HG03378 (cell line): Measurements from ENCODE around the gene WDR48.

Experiments
- ATAC-seq: cut with Tn5 transposase; IDR thresholded peaks from one replicate; pipeline ENCODE4 v1.9.1; 2021; ENCODE audit warnings: mild to moderate bottlenecking, moderate library complexity; ENCODE audit not compliant: unreplicated experiment

WDR48 gene

GRCh38 chr3:39100500-39100886 is 48.7 kb downstream of the WDR48 start:
- ATAC-seq, result no peak

DNA sequence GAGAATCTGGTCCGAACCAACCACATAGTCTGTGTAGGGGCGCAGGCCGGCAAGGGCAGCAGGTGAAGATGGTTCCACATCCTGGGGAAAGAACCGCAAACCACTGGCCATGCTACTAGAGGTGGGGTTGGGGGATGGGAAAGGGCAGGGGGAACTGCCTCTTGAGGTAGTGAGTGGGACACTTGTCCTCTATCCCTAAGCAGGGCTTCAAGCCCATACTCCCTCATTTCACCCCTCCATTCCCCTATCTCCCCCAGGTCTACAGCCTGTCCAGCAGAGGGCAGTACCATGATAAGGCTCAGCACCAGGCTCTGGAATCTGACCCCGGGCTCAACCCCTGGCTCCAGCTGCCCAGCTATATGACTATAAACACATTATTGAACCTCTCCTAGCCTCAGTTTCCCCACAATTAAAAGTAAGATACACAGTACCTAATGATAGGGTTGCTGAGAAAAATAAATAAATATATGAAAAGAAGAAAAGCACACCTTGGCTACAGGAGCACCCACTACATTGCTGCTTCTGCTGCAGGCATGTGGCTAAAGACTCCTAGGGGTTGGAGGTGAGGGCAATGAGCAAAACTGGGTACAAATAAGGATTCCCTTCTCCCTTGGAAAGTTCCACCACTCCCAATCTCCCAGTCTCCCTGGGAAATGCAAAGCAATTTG is 49.3 kb downstream of the WDR48 start:
- peak; percentile 61 for ATAC-seq

GRCh38 chr3:39102504-39103323 is 50.9 kb downstream of the WDR48 start:
- ATAC-seq, result no peak

DNA sequence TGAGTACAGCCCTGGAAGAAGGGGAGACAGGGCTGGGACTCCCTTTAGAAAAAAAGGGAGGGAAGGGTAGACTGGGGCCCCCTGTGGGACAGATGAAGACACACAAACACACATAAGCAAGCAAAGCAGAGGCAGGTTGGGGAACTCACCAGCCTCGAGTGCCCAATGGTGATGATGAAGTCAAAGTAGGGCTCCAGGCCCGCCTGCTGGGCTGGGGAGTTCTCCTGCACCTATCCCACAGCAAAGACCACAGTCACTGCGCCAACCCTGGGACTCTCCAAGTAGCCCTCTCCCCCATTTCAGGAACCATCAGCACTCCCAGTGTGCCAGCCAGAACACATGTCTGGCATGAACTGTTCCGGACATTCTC is 51.5 kb downstream of the WDR48 start:
- ATAC-seq, result no peak

DNA sequence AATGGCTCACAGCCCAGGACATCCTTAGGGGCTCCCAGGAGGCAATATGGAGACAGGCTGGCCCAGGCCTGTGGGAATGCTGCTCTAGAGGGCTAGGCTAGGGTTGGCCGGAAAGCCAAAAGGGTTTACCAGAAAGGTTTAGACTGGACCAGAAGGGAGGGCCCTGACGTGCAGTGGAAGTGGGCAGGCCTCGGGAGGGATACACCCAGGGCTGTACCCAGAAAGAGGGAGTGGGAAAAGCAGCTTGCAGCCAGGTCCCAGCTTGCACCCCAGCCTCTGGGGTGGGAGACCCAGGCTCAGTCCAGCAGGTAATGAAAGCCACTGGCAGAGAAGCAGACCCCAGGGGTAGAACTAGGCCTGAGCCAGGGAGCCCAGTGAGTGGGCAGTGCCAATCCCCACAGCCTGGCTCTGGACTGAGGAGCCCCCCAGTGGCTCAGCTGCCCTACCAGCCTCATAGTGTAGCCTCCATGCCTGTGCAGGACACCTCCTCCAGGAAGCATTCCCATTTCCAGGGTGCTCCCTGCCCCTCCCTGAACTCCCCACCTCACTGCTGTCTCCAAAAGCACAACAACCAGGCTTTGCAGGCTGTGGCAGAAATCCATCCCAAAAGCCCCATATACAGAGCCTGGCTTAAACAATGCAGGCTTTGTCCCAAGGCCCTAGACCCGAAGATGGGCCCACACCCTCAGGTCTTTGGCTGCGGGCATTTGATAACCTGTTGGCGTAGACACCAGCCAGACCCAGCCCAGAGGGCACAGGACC is 52.2 kb downstream of the WDR48 start:
- no peak for ATAC-seq

DNA sequence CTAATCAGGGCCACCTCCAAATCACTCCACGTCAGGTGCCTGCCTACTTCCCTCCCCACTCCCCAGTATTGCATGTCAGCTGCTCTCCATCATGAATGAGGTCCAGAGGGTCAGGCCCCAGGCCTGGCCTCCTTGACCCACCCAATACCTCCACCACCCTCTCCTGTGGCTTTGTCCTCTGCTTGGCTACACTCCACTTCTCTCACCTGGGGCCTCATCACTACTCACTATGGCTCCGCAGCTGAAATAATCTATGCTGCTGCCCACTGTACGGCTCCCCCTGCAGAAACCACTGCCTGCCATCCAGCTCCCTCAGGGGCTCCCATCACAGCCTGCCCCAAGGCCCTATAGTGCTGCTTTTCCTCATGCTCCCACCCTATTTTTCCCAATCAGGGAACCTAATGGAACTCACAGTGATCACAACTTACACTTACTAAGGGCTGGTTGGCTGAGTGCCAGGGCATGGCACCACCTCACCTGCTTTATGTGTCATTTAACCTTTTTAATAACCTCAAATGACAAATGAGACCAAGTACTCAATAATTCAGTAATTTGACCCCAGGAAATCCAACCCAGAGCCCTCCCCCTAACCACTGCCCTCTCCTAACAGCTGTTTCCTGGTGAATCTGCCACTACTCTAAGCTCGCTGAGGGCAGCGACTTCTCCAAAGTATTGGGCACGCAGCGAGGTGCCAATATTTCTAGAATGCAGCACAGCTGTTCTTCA is 53.3 kb downstream of the WDR48 start:
- no peak for ATAC-seq

DNA sequence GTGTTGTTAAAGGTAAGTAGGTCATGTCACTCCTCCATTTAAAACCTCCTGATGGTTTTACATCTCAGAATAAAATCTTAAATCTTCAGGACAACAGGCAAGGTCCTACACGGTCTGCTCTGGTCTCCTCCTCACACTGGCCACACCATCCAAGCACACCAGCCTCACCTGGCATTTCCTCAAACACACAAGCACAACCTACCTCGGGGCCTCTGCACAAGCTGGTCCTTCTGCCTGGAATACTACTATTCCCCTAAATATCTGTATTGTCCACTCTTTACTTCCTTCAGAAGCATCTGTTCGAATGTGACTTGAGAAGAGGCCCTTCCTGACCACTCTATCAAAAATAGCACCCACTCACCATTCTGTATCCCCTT is 53.9 kb downstream of the WDR48 start:
- no peak for ATAC-seq

DNA sequence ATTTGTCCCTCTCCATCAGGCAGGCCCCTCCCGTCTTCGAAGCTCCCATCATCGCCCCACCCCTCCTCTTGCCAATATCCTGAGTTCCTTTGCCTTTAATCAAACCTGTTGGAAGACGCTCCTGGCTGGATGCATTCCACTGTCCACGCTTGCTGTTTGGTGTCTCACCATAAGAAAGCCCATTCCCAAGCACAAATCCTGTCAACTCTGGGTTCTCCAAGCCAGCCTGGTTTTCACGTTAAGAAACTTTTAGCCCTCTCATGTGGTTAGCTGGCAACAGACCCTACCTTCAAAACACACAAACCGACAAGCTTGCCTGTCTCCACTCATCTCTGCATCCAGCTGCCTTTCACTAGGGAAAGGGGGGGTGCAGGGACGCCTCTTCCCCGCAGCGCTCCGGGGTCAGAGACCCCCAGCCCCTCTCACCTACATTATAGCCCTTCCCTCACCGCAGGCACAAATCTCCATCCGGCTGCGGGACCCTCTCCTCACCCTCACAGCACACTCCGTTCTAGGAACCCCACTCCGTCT is 54.5 kb downstream of the WDR48 start:
- no peak for ATAC-seq

DNA sequence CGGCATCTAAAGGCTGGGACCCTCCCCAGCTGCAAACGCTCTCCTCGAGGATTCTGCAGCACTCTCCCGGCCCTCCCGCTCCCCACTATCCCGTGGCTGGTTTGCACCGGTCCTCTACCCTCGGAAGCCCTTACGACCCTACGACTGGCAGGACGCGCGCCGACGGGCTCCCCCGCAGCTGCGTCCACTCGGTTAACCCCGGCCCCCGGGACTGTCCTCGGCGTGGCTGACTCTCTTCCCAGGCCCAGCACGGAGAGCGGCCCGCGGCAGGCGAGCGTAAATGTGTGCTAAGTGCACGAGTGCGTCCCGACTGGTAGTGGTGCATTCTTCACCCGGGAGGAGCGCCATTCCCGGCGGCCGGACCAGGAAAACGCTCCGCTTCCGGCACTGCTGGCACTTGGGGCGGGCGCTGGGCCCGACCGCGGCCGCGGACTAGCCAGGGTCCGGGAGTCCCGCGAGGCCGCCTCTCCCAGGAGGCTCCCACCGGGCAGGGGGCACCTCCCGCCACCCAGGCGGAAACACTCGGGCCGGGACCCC is 55.1 kb downstream of the WDR48 start:
- ATAC-seq, result no peak

DNA sequence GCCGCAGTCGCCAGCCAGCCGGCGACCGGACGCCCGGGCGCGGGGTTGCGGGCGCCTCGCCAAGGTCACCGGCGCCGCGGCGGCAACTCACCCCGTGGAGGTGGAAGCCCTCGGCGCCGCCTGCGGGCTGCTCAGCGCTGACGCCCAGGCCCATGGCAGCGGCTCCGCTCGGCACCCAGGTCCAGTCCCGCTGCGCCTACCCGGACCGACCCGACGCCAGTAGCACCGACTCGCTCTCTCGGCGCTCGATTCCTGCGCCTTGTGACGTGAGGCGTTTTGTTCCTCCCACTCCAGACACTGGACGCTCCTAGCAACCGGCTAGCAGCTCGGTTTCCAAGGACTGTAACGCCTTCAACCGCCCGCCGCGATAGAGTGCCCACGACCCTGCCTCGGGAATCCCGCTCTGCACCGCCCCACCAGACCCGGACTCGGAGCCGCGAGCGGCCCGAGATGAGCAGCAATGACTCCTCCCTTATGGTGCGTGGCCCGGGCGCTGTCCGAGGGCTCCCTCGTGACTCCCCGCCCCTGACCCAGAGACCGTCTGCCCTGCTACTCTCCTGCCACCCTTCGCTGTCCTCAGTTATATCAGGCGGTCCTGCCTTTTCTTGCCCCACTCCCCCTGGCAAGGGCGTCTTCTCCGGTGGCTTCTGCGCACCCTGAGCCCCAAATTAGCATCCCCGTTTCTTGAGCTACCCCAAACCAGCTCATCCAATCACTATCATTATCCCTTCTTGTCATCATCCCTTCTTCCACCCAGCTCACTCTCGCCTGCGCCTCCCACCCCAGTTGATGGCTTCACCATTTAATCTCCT is 55.8 kb downstream of the WDR48 start, which contains the start of the genes GORASP1 and TTC21A:
Gene GORASP1, minus strand, starts transcription at position 240 of the 812 bp plus-strand sequence. Its CDS starts 86 bp downstream, at position 154.
Gene TTC21A, plus strand, starts transcription at position 293 of the 812 bp plus-strand sequence. Its CDS starts 158 bp downstream, at position 451.
- peak; percentile 53 for ATAC-seq

DNA sequence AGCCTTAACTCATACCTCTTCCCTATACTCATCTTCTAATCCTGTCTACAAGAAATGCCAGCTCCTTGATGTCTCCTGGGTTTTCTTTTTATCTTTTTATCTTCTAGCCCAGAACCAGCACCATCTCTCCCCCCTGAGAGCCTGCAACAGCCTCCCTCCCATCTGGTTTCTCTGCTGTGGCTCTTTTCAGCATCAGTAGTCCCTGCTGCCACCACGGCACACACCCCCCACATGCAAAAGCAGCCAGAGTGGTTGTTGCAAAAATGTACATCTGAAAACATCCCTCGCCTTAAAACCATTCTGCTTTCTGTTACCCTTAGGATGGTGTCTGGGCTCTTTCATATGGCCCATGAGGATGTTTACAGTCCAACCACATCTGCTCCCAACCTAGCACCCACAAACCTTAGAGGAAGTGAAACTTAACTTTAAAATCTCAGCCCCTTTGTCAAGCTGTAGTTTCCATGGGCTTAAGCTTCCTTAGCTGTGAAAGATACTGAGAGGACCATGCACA is 56.4 kb downstream of the WDR48 start:
- peak; percentile 86 for ATAC-seq

- no peak for ATAC-seq
These were observed 57.3 kb downstream of the WDR48 start for GRCh38 chr3:39109086-39109485.

DNA sequence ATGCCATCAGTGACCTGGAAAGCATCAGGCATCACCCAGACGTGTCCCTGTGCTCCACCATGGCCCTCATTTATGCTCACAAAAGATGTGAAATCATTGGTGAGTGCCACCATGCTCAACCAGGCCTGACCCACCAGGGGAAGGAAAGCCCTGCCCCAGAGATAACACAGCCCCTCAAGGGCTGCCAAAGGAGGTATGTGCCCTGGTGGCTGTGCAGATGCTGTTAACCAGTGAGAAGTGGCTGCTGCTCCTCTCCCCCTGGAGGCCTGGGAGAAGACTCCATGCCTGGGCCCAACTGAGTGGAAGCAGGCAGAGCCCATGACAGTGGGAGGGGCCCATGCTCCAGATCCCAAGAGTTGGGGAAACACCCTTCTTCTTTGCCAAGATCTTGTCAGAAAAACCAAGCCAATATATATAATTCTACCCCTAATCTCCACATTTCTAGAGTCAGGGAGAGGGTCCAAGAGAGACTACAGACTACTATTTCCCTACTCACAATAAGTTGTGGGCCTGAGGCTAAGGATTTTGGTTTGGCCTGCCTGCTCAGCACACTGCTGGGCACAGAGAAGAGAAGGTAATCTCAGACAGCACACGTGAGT is 58.3 kb downstream of the WDR48 start:
- no peak for ATAC-seq

DNA sequence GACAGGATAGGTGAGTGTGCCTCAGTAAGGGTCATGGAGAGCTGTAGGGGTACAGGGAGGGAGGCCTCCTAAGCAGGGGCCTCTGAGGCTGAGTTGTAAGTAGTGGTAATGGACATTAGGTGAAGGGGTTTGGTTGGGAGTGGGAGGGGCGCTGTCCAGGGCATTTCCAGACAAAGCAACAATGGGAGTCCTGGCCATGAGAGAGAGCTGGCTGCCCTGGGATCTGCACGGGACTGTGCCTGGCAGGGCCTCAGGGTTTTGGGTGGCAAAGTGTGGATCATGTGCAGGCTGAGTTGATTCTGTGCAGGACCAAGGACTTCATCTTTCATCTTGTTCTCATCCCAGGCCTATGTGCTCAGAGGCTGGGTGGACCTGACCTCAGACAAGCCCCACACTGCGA is 60.3 kb downstream of the WDR48 start:
- ATAC-seq, result no peak

DNA sequence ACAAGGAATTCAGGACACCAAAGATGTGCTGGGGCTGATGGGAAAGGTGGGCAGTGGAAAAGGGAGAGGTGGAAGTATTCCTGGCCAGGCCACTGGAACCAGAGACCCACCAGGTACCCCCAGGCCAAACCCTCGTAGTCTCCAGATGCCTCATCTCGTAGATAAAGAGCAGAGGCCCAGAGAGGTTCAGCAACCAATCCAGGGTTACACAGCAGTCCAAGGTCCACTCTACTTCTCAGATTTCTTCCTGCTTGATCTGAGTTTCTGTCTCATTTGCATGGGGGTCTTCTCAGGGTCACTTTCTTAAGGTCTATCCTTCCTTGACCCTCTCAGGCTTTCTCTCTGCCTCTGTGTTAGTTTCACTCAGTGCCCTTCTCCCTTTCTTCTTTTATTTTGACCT is 60.7 kb downstream of the WDR48 start:
- ATAC-seq, result no peak

DNA sequence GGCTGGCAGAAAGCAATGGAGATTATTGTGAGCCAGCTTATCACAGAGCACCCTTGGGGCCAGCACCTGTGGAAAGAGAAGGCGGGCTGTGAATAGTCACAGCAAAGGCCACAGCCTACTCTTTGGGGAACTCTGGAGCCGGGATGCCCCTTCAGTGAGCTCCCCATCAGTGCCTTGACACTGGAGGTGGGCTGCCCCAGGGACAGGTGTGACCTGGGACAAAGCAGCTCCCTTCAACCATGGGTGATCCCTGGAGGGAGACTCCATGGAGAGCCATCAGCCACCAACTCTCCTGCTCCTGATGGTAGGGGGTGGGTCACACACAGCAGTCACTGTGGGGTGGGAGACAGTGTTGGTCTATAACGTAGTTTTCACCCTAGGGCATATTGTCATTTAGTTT is 61.5 kb downstream of the WDR48 start:
- no peak for ATAC-seq

- ATAC-seq, result no peak
These were observed 62.6 kb downstream of the WDR48 start for GRCh38 chr3:39114456-39114855.

- no peak for ATAC-seq
These were observed 64.1 kb downstream of the WDR48 start for GRCh38 chr3:39115870-39116269.

- ATAC-seq, result no peak
These were observed 66.3 kb downstream of the WDR48 start for GRCh38 chr3:39118079-39118478.
